HG03575 (cell line): ENCODE measurements around the gene DIAPH3.

ENCODE experiments used
- ATAC-seq: cut with Tn5 transposase; IDR thresholded peaks from one replicate; pipeline ENCODE4 v1.9.1; 2021; ENCODE audit not compliant: unreplicated experiment, insufficient number of reproducible peaks, low FRiP score; ENCODE audit errors: extremely low read depth

The DIAPH3 gene

GRCh38 chr13:59846845-59847620 is 316.7 kb downstream of the DIAPH3 start:
- ATAC-seq: no peak

GRCh38 chr13:59843040-59843439 is 320.7 kb downstream of the DIAPH3 start:
- ATAC-seq: no peak

GRCh38 chr13:59842507-59842906 is 321.2 kb downstream of the DIAPH3 start:
- ATAC-seq: no peak

GRCh38 chr13:59839186-59839585 is 324.5 kb downstream of the DIAPH3 start:
- no peak for ATAC-seq

- ATAC-seq: no peak
Measured at GRCh38 chr13:59837101-59837500, 326.6 kb downstream of the DIAPH3 start.

- no peak for ATAC-seq
Measured at GRCh38 chr13:59835569-59835968, 328.2 kb downstream of the DIAPH3 start.

- no peak for ATAC-seq
Measured at GRCh38 chr13:59834801-59835200, 328.9 kb downstream of the DIAPH3 start.

GRCh38 chr13:59829690-59830089 is 334.0 kb downstream of the DIAPH3 start:
- ATAC-seq: no peak

- ATAC-seq: no peak
Measured at GRCh38 chr13:59823486-59823885, 340.2 kb downstream of the DIAPH3 start.

- ATAC-seq: no peak
Measured at GRCh38 chr13:59809564-59809963, 354.2 kb downstream of the DIAPH3 start.

- no peak for ATAC-seq
Measured at GRCh38 chr13:59806801-59807200, 356.9 kb downstream of the DIAPH3 start.

GRCh38 chr13:59801107-59801880 is 362.4 kb downstream of the DIAPH3 start:
- no peak for ATAC-seq

GRCh38 chr13:59793107-59793506 is 370.6 kb downstream of the DIAPH3 start:
- no peak for ATAC-seq

GRCh38 chr13:59790626-59791025 is 373.1 kb downstream of the DIAPH3 start:
- ATAC-seq: no peak

- no peak for ATAC-seq
Measured at GRCh38 chr13:59789558-59789957, 374.2 kb downstream of the DIAPH3 start.

- ATAC-seq: no peak
Measured at GRCh38 chr13:59787679-59788078, 376.0 kb downstream of the DIAPH3 start.

GRCh38 chr13:59782696-59783095 is 381.0 kb downstream of the DIAPH3 start:
- ATAC-seq: no peak

GRCh38 chr13:59780058-59780457 is 383.7 kb downstream of the DIAPH3 start:
- no peak for ATAC-seq

GRCh38 chr13:59776924-59777690 is 386.6 kb downstream of the DIAPH3 start:
- no peak for ATAC-seq
